Stimulated activated CD8-positive, alpha-beta memory T cell treated with anti-CD3 and anti-CD28 coated beads, Interleukin-4, amount 100 ng/mL, for 24 hours (primary cell): ENCODE results near the gene ANTXR2.
"Not testable (repeated sequence)": the region's sequence is repeated elsewhere in the genome, so short reads cannot be mapped to it uniquely, and the experiment has no call there.

Source experiments
- DNase-seq: peaks from one replicate; pipeline ENCODE4 v3.0.0-alpha.2; 2020; ENCODE audit warnings: low read depth

ANTXR2 gene

GRCh38 chr4:79915246-79915645 lies 157.8 kb downstream of the ANTXR2 start:
- no peak for DNase-seq

- DNase-seq: no peak
Measured at GRCh38 chr4:79913581-79913980, 159.4 kb downstream of the ANTXR2 start.

- DNase-seq: no peak
Measured at GRCh38 chr4:79907001-79907400, 166.0 kb downstream of the ANTXR2 start.

- no peak for DNase-seq
Measured at GRCh38 chr4:79906303-79906702, 166.7 kb downstream of the ANTXR2 start.

- DNase-seq: no peak
Measured at GRCh38 chr4:79905212-79905611, 167.8 kb downstream of the ANTXR2 start.

GRCh38 chr4:79904331-79904730 lies 168.7 kb downstream of the ANTXR2 start:
- DNase-seq: no peak

GRCh38 chr4:79900182-79900581 lies 172.8 kb downstream of the ANTXR2 start:
- DNase-seq: no peak

GRCh38 chr4:79899481-79899880 lies 173.5 kb downstream of the ANTXR2 start:
- no peak for DNase-seq

- no peak for DNase-seq
Measured at GRCh38 chr4:79898055-79898454, 175.0 kb downstream of the ANTXR2 start.

- DNase-seq: no peak
Measured at GRCh38 chr4:79897174-79897573, 175.9 kb downstream of the ANTXR2 start.

GRCh38 chr4:79893456-79893855 lies 179.6 kb downstream of the ANTXR2 start:
- no peak for DNase-seq

- DNase-seq: not testable (repeated sequence)
Measured at GRCh38 chr4:79889026-79889425, 184.0 kb downstream of the ANTXR2 start.

GRCh38 chr4:79886557-79886956 lies 186.5 kb downstream of the ANTXR2 start:
- no peak for DNase-seq

- DNase-seq: no peak
Measured at GRCh38 chr4:79886021-79886420, 187.0 kb downstream of the ANTXR2 start.

GRCh38 chr4:79883290-79883689 lies 189.7 kb downstream of the ANTXR2 start:
- no peak for DNase-seq

- DNase-seq: no peak
Measured at GRCh38 chr4:79882806-79883205, 190.2 kb downstream of the ANTXR2 start.

GRCh38 chr4:79881407-79881806 lies 191.6 kb downstream of the ANTXR2 start:
- no peak for DNase-seq

GRCh38 chr4:79877511-79877910 lies 195.5 kb downstream of the ANTXR2 start:
- no peak for DNase-seq

GRCh38 chr4:79875344-79875899 lies 197.6 kb downstream of the ANTXR2 start:
- DNase-seq: no peak

GRCh38 chr4:79874197-79874596 lies 198.8 kb downstream of the ANTXR2 start:
- no peak for DNase-seq

- no peak for DNase-seq
Measured at GRCh38 chr4:79872738-79873137, 200.3 kb downstream of the ANTXR2 start.

GRCh38 chr4:79871961-79872360 lies 201.1 kb downstream of the ANTXR2 start:
- no peak for DNase-seq

GRCh38 chr4:79869597-79870237 lies 203.3 kb downstream of the ANTXR2 start:
- no peak for DNase-seq

- no peak for DNase-seq
Measured at GRCh38 chr4:79865201-79865597, 207.8 kb downstream of the ANTXR2 start.
